HG03469 (cell line): ENCODE data around the gene RHBDD3.

Experiments used
- ATAC-seq: cut with Tn5 transposase; IDR thresholded peaks from one replicate; pipeline ENCODE4 v1.9.1; 2021; ENCODE audit warnings: mild to moderate bottlenecking, moderate library complexity, moderate number of reproducible peaks; ENCODE audit not compliant: unreplicated experiment

The RHBDD3 gene

DNA sequence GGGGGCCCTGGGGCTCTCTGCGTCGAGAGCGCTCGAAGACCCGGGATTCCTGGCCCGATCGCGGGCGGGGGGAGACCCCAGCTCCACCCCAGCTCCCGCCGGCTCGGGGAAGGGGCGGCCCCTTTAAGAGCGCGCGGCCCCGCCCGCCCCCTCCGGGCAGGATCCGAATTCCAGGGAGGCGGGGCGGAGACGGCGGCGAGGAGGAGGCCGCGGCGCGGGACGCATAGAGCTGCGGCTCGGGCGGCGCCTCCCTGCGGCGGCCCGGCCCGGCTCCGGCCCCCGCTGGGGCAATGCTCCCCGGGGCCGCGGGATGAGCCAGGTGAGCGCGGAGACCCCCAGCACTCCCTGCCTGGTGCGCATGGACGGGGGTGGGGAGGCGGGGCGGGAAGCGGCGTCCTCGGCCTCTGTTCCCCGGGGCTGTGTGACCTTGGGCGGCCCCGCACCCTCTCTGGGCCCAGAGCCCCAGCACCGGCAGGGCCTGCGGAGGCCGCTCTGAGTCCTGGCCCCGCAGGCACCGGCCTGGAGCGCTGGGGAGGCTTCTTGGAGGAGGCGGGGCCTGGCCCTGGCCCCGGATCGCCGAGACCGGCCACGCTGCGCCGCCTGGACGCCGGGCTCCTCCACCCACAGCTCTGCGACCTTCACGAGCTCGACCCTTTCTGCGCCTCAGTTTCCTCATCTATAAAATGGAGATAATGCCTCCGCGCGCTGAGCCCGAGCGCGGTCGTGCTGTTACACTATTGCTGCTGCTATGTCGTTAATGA is 39.2 kb upstream of the RHBDD3 start:
- no peak for ATAC-seq

DNA sequence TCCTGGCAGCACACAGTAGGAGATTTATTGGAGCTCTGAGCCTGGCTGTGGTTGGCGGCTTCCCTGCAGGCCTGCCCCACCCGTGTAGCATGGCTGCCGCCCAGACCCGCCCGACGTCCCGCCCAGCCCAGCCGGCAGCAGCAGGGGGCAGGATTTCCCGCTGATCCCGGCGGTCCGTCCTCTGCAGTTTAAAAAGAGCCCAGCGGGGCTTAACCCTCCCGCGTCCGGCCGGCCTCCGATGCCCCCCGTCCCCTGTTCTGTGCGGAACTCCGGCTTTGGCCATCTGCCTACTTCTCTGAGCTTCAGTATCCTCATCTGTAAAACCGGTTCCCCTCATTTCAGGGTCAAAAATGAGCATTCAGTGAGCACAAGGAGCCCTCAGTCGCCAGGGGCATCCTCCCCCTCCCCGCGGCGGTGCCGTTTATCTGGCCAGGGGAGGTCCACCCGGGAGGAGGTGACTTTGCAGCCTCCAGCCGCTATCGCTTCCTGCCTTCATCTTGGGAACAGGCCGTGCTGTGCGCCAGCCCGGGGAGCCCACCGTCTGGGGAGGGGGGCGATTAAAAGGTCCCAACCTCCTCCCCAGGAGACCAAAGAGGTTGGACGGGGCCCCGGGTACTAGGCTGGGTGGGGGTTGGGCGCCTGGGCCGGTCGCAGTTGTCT is 38.5 kb upstream of the RHBDD3 start, which contains the start of gene GAS2L1:
TSS of gene GAS2L1 (plus strand) at position 476 of the 660 bp plus-strand sequence. CDS start 1,456 bp downstream, outside the sequence.
- no peak for ATAC-seq

DNA sequence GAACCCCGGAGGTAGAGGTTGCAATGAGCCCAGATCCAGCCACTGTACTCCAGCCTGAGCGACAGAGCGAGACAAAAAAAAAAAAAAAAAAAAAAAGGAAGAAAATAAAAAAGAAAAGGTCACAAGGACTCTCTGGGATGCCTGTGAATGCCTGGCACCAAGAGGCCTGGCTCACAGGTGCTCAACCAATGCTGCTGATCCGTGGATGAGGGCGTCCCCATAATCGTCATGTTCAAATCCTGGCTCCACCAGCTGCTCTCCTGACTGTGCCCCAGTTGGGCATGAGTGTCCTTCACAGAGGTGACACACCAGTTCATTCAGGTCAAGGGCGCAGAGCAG is 38.0 kb upstream of the RHBDD3 start:
- ATAC-seq: no peak

- no peak for ATAC-seq
Measured at GRCh38 chr22:29302681-29303465, 35.1 kb upstream of the RHBDD3 start.

GRCh38 chr22:29302402-29302680 is 34.6 kb upstream of the RHBDD3 start:
- ATAC-seq: no peak

GRCh38 chr22:29301716-29302401 is 34.1 kb upstream of the RHBDD3 start:
- no peak for ATAC-seq

GRCh38 chr22:29300807-29301601 is 33.2 kb upstream of the RHBDD3 start:
- ATAC-seq: no peak

- ATAC-seq: no peak
Measured at GRCh38 chr22:29300467-29300806, 32.7 kb upstream of the RHBDD3 start.

- no peak for ATAC-seq
Measured at GRCh38 chr22:29299136-29299900, 31.5 kb upstream of the RHBDD3 start.

DNA sequence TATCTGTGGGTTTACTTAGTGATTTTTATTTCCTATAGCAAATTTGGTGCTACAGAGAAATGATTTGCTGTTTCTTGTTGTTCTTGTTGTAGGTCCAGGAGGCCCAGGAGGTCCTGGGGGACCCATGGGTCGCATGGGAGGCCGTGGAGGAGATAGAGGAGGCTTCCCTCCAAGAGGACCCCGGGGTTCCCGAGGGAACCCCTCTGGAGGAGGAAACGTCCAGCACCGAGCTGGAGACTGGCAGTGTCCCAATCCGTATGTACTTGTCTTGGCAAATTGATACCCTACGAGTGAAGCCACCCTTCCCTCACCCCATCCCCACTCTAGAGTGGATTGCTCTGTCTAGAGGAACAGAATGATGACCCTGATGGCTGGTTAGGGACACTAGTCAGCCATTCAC is 30.9 kb upstream of the RHBDD3 start:
- no peak for ATAC-seq

DNA sequence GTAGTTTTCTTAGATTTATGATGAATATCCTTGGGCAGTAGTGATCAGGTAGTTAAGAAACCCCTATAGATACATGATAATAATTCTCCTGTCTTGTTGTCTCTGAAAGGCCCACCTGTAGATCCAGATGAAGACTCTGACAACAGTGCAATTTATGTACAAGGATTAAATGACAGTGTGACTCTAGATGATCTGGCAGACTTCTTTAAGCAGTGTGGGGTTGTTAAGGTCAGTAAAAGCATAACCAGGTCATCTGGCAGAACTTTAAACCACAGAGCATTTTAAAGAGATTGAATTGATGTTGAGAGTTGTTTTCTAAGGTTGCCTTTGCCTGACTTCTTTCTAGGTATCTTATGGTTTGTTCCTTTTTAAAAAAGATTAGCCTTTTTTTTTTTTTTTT is 24.6 kb upstream of the RHBDD3 start:
- ATAC-seq: no peak

DNA sequence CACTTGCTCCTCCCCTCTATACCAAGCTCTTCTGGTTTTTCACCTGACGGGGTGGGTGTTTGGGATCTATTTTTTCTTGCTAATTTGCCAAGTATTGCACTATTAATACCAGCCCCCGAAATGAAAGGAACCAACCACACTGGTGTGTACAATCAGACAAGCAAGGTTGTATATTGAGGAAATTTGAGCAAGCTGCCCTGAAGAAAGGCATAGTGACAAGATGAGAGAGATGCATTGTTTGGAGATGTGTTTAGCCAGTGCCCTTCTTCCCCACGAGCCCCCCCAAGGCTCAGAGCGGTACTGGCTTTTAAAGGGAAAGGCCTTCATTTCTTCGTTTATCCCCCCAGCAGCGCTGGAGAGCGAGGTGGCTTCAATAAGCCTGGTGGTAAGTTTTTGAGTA is 23.4 kb upstream of the RHBDD3 start:
- no peak for ATAC-seq

GRCh38 chr22:29290061-29290460 is 22.3 kb upstream of the RHBDD3 start:
- no peak for ATAC-seq

- ATAC-seq: no peak
Measured at GRCh38 chr22:29288837-29289236, 21.1 kb upstream of the RHBDD3 start.

DNA sequence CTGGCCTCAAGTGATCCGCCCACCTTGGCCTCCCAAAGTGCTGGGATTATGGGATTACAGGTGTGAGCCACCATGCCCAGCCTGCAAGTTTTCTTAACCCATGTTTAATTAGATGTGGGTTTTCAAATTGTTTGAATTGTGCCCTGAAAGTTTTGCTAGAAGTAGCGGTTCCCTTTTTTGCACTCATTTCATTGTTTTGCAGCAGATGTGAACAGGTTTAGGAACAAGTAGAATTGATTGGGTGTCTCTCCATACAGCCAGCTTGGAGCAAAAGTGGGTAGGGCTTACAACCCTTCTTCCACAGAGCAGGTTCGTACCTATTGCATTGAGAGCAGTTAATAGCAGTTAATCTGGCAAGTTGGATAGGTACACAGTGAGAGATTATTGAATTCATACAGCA is 16.4 kb upstream of the RHBDD3 start:
- ATAC-seq: no peak

DNA sequence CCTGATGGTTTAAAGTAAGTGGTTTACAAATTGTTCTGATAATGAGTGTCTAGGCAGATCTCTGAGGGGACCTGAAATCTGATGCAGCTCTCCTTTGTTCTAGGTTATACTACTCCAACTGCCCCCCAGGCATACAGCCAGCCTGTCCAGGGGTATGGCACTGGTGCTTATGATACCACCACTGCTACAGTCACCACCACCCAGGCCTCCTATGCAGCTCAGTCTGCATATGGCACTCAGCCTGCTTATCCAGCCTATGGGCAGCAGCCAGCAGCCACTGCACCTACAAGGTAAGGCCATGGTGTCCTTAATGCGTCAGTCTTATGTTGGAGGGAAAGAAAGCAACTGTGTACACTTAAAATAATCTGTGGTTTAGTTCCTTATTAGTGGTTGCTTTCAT is 10.1 kb upstream of the RHBDD3 start:
- no peak for ATAC-seq

DNA sequence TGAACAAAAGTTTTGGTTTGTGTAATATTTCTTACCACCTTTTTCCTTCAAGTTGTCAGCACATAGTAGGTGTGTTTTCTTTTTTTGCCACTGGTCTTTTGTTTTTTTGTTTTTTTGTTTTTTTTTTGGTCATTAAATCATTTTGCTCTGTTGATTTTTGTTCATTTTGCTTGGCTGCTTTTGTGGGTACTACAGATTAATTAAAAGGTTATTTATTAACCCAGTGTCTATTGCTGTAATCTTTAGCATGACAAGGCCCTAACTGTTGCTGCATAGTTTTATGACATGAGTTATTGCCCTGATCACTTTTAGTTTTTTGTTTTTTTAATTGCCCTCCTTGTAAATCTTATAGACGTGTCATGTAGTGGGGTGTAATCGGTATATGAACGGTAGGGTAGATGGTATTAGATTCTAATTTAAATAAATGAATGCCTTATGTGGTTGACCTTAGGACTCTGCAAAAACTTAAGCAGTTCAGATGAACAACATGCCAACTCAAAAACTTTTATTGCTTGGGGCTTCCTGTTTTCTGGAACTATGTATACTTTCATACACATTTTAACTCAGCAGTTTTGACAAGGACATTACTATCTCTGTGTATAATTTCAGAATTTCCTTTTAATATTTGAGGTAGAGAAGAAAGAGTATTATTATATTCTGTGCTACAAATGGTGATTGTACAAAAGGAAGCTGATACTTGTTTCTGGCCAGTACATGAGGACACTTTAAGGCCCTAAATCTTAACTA is 8.2 kb upstream of the RHBDD3 start:
- no peak for ATAC-seq

- no peak for ATAC-seq
Measured at GRCh38 chr22:29275167-29275566, 7.4 kb upstream of the RHBDD3 start.

DNA sequence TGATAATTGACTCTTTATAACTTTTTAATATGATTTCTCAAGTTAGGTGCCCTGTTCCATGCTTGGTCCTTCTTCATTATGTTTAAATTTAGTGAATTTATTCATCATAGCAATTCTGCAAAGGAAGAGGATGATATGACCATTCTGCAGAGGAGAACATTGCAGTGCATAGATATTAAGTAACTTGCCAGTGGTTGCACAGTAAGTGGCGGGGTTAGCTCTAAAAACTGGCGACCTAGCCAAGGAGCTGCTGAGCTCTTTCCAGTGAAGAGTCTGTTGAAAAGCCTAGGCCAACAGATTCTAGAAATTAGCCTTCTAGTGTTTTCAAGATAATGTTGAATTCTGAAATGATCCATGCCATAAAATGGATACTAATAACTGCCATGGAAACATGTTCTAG is 4.8 kb upstream of the RHBDD3 start:
- no peak for ATAC-seq
